GM23248 (cell line): ENCODE data around the gene ZNF544. TPM values are rescaled to one million over a fixed set of nuclear protein-coding genes. Genes with fewer than 3 reads are reported as not detected.
A peak's percentile ranks its signal among the peaks of the same experiment; 100 is the strongest.

ENCODE experiments used
- DNase-seq: peaks from one replicate; pipeline ENCODE4 v3.0.0-alpha.2; 2015
- H2AFZ ChIP-seq: fragments of 200-600 bp; sonication (generic); 2 replicates; pipeline ENCODE4 v1.6.1; 2016; ENCODE audit warnings: antibody characterized with exemption
- H3F3A ChIP-seq: fragments of 200-600 bp; sonication (generic); 2 replicates; pipeline ENCODE4 v1.6.1; 2016; ENCODE audit warnings: mild to moderate bottlenecking, antibody characterized with exemption, mixed run types; ENCODE audit not compliant: insufficient read depth
- H3K27ac ChIP-seq: fragments of 200-600 bp; sonication (generic); 2 replicates; pipeline ENCODE4 v1.5.1; 2016; ENCODE audit warnings: mild to moderate bottlenecking
- H3K27me3 ChIP-seq: fragments of 200-600 bp; sonication (generic); replicated peaks from 2 replicates; pipeline ENCODE4 v1.6.1; 2016; ENCODE audit warnings: mild to moderate bottlenecking; ENCODE audit not compliant: insufficient read depth
- H3K36me3 ChIP-seq: fragments of 200-600 bp; sonication (generic); 2 replicates; pipeline ENCODE4 v1.6.1; 2016; ENCODE audit warnings: low read depth, mild to moderate bottlenecking
- H3K4me1 ChIP-seq: fragments of 200-600 bp; sonication (generic); 2 replicates; pipeline ENCODE4 v1.6.1; 2016; ENCODE audit warnings: mild to moderate bottlenecking; ENCODE audit not compliant: insufficient read depth
- H3K4me2 ChIP-seq: fragments of 200-600 bp; sonication (generic); one replicate; pipeline ENCODE4 v1.6.1; 2016; ENCODE audit warnings: mild to moderate bottlenecking; ENCODE audit not compliant: unreplicated experiment
- H3K4me3 ChIP-seq: fragments of 200-600 bp; sonication (generic); 2 replicates; pipeline ENCODE4 v1.5.1; 2016; ENCODE audit warnings: mild to moderate bottlenecking
- H3K79me2 ChIP-seq: fragments of 200-600 bp; sonication (generic); 2 replicates; pipeline ENCODE4 v1.6.1; 2016; ENCODE audit warnings: mild to moderate bottlenecking; ENCODE audit not compliant: insufficient read depth
- H3K9ac ChIP-seq: fragments of 200-600 bp; sonication (generic); 2 replicates; pipeline ENCODE4 v1.6.1; 2016; ENCODE audit warnings: mild to moderate bottlenecking
- H3K9me2 ChIP-seq: fragments of 200-600 bp; sonication (generic); 2 replicates; pipeline ENCODE4 v1.6.1; 2016; ENCODE audit warnings: mixed run types, mild to moderate bottlenecking, moderate library complexity; ENCODE audit not compliant: insufficient read depth
- H3K9me3 ChIP-seq: fragments of 200-600 bp; sonication (generic); one replicate; pipeline ENCODE4 v1.6.1; 2017; ENCODE audit warnings: low read depth
- H4K20me1 ChIP-seq: fragments of 200-600 bp; sonication (generic); 2 replicates; pipeline ENCODE4 v1.6.0; 2016; ENCODE audit not compliant: insufficient read depth
- EZH2 ChIP-seq: fragments of 200-600 bp; sonication (generic); IDR thresholded peaks from 2 replicates; pipeline ENCODE4 v1.6.1; 2018; ENCODE audit warnings: antibody characterized with exemption, mild to moderate bottlenecking; ENCODE audit not compliant: insufficient read depth, poor library complexity, severe bottlenecking
- EZH2phosphoT487 ChIP-seq: fragments of 200-600 bp; sonication (generic); IDR thresholded peaks from 2 replicates; pipeline ENCODE4 v1.6.1; 2018; ENCODE audit warnings: antibody characterized with exemption, moderate library complexity, mild to moderate bottlenecking, low read depth; ENCODE audit not compliant: insufficient read depth
- WGBS, 2 experiments: methylation state at CpG; one replicate each; pipeline ENCODE4 v1.1.6; 2015 to 2017; ENCODE audit warnings: low lambda C conversion rate in 2 of 2, low coverage in 1 of 2; ENCODE audit errors: missing lambda C conversion rate in 2 of 2; 5-methylcytosine and 5-hydroxymethylcytosine counted together
- in situ Hi-C: fragments of 300-500 bp; cut with MboI; formaldehyde crosslinking; loops from 2 replicates; pipeline ENCODE4 v1.15.0; 2020
- polyA plus RNA-seq: library from polyadenylated mRNA; unstranded; fragments of >200 nt; fragmentation: Nextera tagmentation; extraction: Ambion mirVana; gene quantifications from 2 replicates; pipeline ENCODE4 v1.2.1, GENCODE V29; 2016
- total RNA-seq: library from RNA; depleted of rRNA; stranded (reverse); fragments of >200 nt; shearing (Covaris generic); gene quantifications from 2 replicates; pipeline ENCODE4 v1.2.3, GENCODE V29; 2014

The ZNF544 gene
- total and polyA plus RNA-seq, 2 experiments from 2014 or later: 15.9 to 32.0 TPM

DNA sequence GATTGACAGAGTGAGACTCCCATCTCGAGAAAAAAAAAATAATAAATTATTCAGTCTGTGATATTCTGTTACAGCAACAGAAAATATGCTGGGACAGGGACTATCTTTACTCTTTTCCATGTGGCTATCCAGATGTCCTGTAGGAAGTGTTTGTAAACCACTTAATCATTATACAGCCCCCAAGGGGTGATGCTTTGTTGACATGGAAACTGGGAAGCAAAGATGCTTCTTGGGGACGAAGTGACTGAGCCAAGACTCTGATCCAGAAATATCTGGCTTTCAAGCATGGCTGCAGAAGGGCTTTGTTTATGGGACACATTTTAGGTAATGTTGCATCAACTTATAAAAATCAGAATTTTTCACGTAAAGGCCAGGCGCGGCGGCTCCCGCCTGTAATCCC, 55.5 kb downstream of the ZNF544 start:
- Histone ChIP-seq H3F3A (no peaks in the 10 kb centered on the region; the same call in 1 of the 2 replicates), H3K9me3 (no peaks in the 10 kb centered on the region), H4K20me1 (no peaks in the 10 kb centered on the region), H3K9ac (no peak overlapping the region), H2AFZ (no peak overlapping the region), H3K9me2 (no peaks in the 10 kb centered on the region), H3K27me3 (no peaks in the 10 kb centered on the region), H3K4me2 (no peak overlapping the region), H3K4me1 (peaks cover 7% of the 10 kb centered on the region; the same call in 1 of the 2 replicates), H3K36me3 (peaks cover 18% of the 10 kb centered on the region; the same call in 1 of the 2 replicates), H3K27ac (no peak overlapping the region), H3K79me2 (peaks cover 75% of the 10 kb centered on the region), H3K4me3 (no peak overlapping the region)
- 93 to 96% methylated on average over 7 of the region's 7 CpGs for WGBS, 2 experiments
- in situ Hi-C loops: no loop called here
- no peak for DNase-seq
- no peak for TF ChIP-seq EZH2
- TF ChIP-seq EZH2phosphoT487: no peak

DNA sequence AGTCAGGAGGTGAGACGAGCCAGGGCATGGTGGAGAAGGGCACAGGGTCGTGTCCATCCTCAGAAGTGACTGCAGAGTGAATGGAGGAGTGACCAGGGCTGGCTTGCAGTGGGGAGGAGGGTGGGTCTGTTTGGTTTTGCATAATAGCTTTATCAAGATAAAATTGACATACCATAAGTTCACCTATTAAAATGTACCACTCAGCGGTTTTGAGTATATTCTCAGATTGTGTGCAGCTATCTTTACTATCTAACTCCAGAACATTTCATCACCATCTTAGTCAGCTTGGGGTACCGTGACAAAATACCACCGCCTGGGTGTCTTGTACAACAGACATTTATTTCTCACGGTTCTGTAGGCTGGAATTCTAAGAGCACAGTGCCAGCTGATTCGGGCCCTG, 63.2 kb downstream of the ZNF544 start:
- Histone ChIP-seq H3K4me1 (no peaks in the 10 kb centered on the region), H3K4me2 (no peak overlapping the region), H3K36me3 (peaks cover 76% of the 10 kb centered on the region), H3K9me2 (no peaks in the 10 kb centered on the region), H3K27me3 (no peaks in the 10 kb centered on the region), H3K79me2 (peaks cover 32% of the 10 kb centered on the region), H3K9ac (no peak overlapping the region), H3K9me3 (no peaks in the 10 kb centered on the region), H3K4me3 (no peak overlapping the region), H3K27ac (no peak overlapping the region), H2AFZ (no peak overlapping the region), H3F3A (no peaks in the 10 kb centered on the region), H4K20me1 (no peaks in the 10 kb centered on the region)
- DNase-seq: no peak
- TF ChIP-seq EZH2phosphoT487 (no peak), EZH2 (no peak)
- in situ Hi-C loops: no loop called here
- 89 to 93% methylated on average over 7 of the region's 7 CpGs for WGBS, 2 experiments

DNA sequence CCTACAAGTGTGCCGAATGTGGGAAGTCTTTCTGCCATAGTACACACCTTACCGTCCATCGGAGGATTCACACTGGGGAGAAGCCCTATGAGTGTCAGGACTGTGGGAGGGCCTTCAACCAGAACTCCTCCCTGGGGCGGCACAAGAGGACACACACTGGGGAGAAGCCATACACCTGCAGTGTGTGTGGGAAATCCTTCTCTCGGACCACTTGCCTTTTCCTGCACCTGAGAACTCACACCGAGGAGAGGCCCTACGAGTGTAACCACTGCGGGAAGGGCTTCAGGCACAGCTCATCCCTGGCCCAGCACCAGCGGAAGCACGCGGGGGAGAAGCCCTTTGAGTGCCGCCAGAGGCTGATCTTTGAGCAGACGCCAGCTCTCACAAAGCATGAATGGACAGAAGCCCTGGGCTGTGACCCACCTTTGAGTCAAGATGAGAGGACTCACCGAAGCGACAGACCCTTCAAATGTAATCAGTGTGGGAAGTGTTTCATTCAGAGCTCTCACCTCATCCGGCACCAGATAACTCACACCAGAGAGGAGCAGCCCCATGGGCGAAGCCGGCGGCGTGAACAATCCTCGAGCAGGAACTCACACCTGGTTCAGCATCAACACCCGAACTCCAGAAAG, 66.1 kb downstream of the ZNF544 start:
- H3K4me1 ChIP-seq: no peaks in the 10 kb centered on the region
- in situ Hi-C loops: no loop called here
- no peak overlapping the region for H3K27ac ChIP-seq
- H3K4me2 ChIP-seq: no peak overlapping the region
- H3K9me3 ChIP-seq: no peaks in the 10 kb centered on the region
- H2AFZ ChIP-seq: no peak overlapping the region
- no peaks in the 10 kb centered on the region for H3F3A ChIP-seq
- DNase-seq: no peak
- no peak for TF ChIP-seq EZH2
- TF ChIP-seq EZH2phosphoT487: no peak
- H3K9ac ChIP-seq: no peak overlapping the region
- 98% methylated on average over 22 of the region's 22 CpGs for WGBS, 2 experiments
- H3K9me2 ChIP-seq: no peaks in the 10 kb centered on the region
- no peaks in the 10 kb centered on the region for H3K27me3 ChIP-seq
- no peak overlapping the region for H3K4me3 ChIP-seq
- peaks cover 55% of the 10 kb centered on the region for H3K36me3 ChIP-seq
- H4K20me1 ChIP-seq: no peaks in the 10 kb centered on the region
- H3K79me2 ChIP-seq: peaks cover 49% of the 10 kb centered on the region

DNA sequence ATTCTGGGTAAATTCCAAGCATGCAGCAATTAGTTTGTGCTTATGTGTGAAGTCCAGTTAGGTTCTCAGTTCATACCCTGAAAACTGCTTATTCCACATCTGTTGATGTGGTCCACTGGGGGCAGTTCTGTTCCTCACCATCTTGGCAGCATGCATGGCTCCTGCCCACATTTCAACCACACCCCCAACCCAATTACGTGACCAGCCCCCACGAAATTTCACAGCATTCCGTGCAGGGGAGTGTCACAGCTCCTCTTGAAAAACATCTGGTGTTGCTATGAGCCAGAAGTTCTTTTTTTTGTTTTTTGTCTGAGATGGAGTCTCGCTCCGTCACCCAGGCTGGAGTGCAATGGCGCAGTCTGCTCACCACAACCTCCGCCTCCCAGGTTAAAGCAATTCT, 67.4 kb downstream of the ZNF544 start:
- Histone ChIP-seq H3K9ac (no peak overlapping the region), H2AFZ (no peak overlapping the region), H3K4me2 (no peak overlapping the region), H4K20me1 (no peaks in the 10 kb centered on the region), H3K9me2 (no peaks in the 10 kb centered on the region), H3K4me1 (no peaks in the 10 kb centered on the region), H3K4me3 (no peak overlapping the region), H3K36me3 (peaks cover 44% of the 10 kb centered on the region), H3K79me2 (peaks cover 53% of the 10 kb centered on the region), H3K9me3 (no peaks in the 10 kb centered on the region), H3K27me3 (no peaks in the 10 kb centered on the region), H3K27ac (peak overlapping the region; percentile 30), H3F3A (no peaks in the 10 kb centered on the region)
- WGBS, 2 experiments: 54 to 58% methylated on average over 7 of the region's 7 CpGs
- DNase-seq: peak; percentile 43
- in situ Hi-C loops: no loop called here
- TF ChIP-seq EZH2phosphoT487: no peak
- TF ChIP-seq EZH2: no peak
